ENCODE data around the gene COL18A1.

COL18A1 gene

GRCh38 chr21:45531393-45532215, 126.6 kb downstream of the COL18A1 start:
- peaks cover 64% of the 10 kb centered on the region for H4K20me1 ChIP-seq (ENCODE audit: insufficient read depth, low read length)
- H3K36me3 ChIP-seq (ENCODE audit: insufficient read depth, low read length): peaks cover 95% of the 10 kb centered on the region

GRCh38 chr21:45532826-45533360, 127.9 kb downstream of the COL18A1 start:
- no peak overlapping the region for H3K4me2 ChIP-seq (ENCODE audit: insufficient read depth, low read length)
- DNase-seq (no peak), ATAC-seq (ENCODE audit: insufficient read depth, low read depth) (no peak)
- TF ChIP-seq EZH2 (IDR thresholded peaks at IDR 0.05; ENCODE audit: borderline replicate concordance, low read depth, low read length, severe bottlenecking): no peak
- TF ChIP-seq CTCF (IDR thresholded peaks at IDR 0.05; ENCODE audit: borderline replicate concordance, extremely low read depth, low read length, poor library complexity, severe bottlenecking): no peak
- no peak overlapping the region for H3K27ac ChIP-seq (ENCODE audit: low read length)
- no peak overlapping the region for H2AFZ ChIP-seq (ENCODE audit: low read depth, low read length)
- H3K4me3 ChIP-seq (ENCODE audit: low read depth in 1 of 2, low read length in 2 of 2): no peak overlapping the region
- H3K9me3 ChIP-seq (ENCODE audit: insufficient read depth, low read length, severe bottlenecking): no peaks in the 10 kb centered on the region
- H3K9ac ChIP-seq (ENCODE audit: low read depth, low read length): no peak overlapping the region
- H4K20me1 ChIP-seq (ENCODE audit: insufficient read depth, low read length): peaks cover 73% of the 10 kb centered on the region
- H3K36me3 ChIP-seq (ENCODE audit: insufficient read depth, low read length): peaks cover 91% of the 10 kb centered on the region
- H3K27me3 ChIP-seq (ENCODE audit: insufficient read depth, low read length, poor library complexity): no peaks in the 10 kb centered on the region
- H3K4me1 ChIP-seq (ENCODE audit: insufficient read depth, low read length): peaks cover 7% of the 10 kb centered on the region
- peaks cover 52% of the 10 kb centered on the region for H3K79me2 ChIP-seq (ENCODE audit: insufficient read depth, low read length)

More at GRCh38 chr21:45531393-45532215, 126.6 kb downstream of the COL18A1 start:
- Histone ChIP-seq H3K79me2 (ENCODE audit: insufficient read depth, low read length) (peaks cover 42% of the 10 kb centered on the region), H3K27ac (ENCODE audit: low read length) (no peak overlapping the region), H3K4me2 (ENCODE audit: insufficient read depth, low read length) (no peak overlapping the region), H3K9ac (ENCODE audit: low read depth, low read length) (no peak overlapping the region), H3K27me3 (ENCODE audit: insufficient read depth, low read length, poor library complexity) (no peaks in the 10 kb centered on the region), H3K4me1 (ENCODE audit: insufficient read depth, low read length) (peaks cover 5% of the 10 kb centered on the region; the same call in 1 of the 2 replicates), H2AFZ (ENCODE audit: low read depth, low read length) (no peak overlapping the region), H3K9me3 (ENCODE audit: insufficient read depth, low read length, severe bottlenecking) (no peaks in the 10 kb centered on the region), H3K4me3 (ENCODE audit: low read depth in 1 of 2, low read length in 2 of 2) (no peak overlapping the region)
- no peak for TF ChIP-seq CTCF (IDR thresholded peaks at IDR 0.05; ENCODE audit: borderline replicate concordance, extremely low read depth, low read length, poor library complexity, severe bottlenecking)
- TF ChIP-seq EZH2 (IDR thresholded peaks at IDR 0.05; ENCODE audit: borderline replicate concordance, low read depth, low read length, severe bottlenecking): no peak
- ATAC-seq (ENCODE audit: insufficient read depth, low read depth) (no peak), DNase-seq (no peak)

GRCh38 chr21:45533361-45533845, 128.4 kb downstream of the COL18A1 start:
- Histone ChIP-seq H3K9me3 (ENCODE audit: insufficient read depth, low read length, severe bottlenecking) (no peaks in the 10 kb centered on the region), H3K27ac (ENCODE audit: low read length) (no peak overlapping the region), H3K36me3 (ENCODE audit: insufficient read depth, low read length) (peaks cover 91% of the 10 kb centered on the region), H3K27me3 (ENCODE audit: insufficient read depth, low read length, poor library complexity) (no peaks in the 10 kb centered on the region), H2AFZ (ENCODE audit: low read depth, low read length) (no peak overlapping the region), H3K4me2 (ENCODE audit: insufficient read depth, low read length) (no peak overlapping the region), H3K4me1 (ENCODE audit: insufficient read depth, low read length) (peaks cover 7% of the 10 kb centered on the region), H3K9ac (ENCODE audit: low read depth, low read length) (no peak overlapping the region), H3K79me2 (ENCODE audit: insufficient read depth, low read length) (peaks cover 57% of the 10 kb centered on the region), H3K4me3 (ENCODE audit: low read depth in 1 of 2, low read length in 2 of 2) (no peak overlapping the region), H4K20me1 (ENCODE audit: insufficient read depth, low read length) (peaks cover 78% of the 10 kb centered on the region)
- no peak for ATAC-seq (ENCODE audit: insufficient read depth, low read depth)
- TF ChIP-seq EZH2 (IDR thresholded peaks at IDR 0.05; ENCODE audit: borderline replicate concordance, low read depth, low read length, severe bottlenecking): no peak
- TF ChIP-seq CTCF (IDR thresholded peaks at IDR 0.05; ENCODE audit: borderline replicate concordance, extremely low read depth, low read length, poor library complexity, severe bottlenecking): no peak
- no peak for DNase-seq
